HepG2 (cell line): Measurements from ENCODE around the gene C1QTNF12. TPM values are rescaled to one million over a fixed set of nuclear protein-coding genes. Genes with fewer than 3 reads are reported as not detected.

Experiments used
- ATAC-seq: fragments of 200-7000 bp; cut with Tn5 transposase; 3 replicates; pipeline ENCODE4 v1.9.1; 2020; ENCODE audit warnings: mild to moderate bottlenecking, moderate library complexity
- BruUV-seq: library from RNA; stranded (reverse); fragments of 400-500 nt; replicated peaks from 2 replicates; lab custom pipeline; 2021; lab: Mats Ljungman, UMichigan
- CTCF ChIA-PET: fragments of 300-600 bp; formaldehyde crosslinking; extraction: SDS; loops from one replicate; lab custom pipeline; 2021; ENCODE audit warnings: low total read pairs, inconsistent platforms, low intra/inter-chr PET ratio; lab: Yijun Ruan, JAX
- POLR2A ChIA-PET: fragments of 350-600 bp; sonication (Branson Sonifier 250); formaldehyde crosslinking; loops from one replicate; lab custom pipeline; 2020; ENCODE audit warnings: antibody characterized with exemption, inconsistent platforms; lab: Yijun Ruan, JAX
- DNase-seq: peaks from one replicate; pipeline ENCODE4 v3.0.0-alpha.2; 2015; ENCODE audit warnings: low spot score
- FAIRE-seq: peaks from 3 replicates; lab custom pipeline; 2011; peaks lifted over from hg19 to GRCh38; lab: Jason Lieb, UNC
- H2AFZ ChIP-seq: one replicate; pipeline ENCODE4 v1.6.1; 2011; ENCODE audit warnings: low read length, inconsistent platforms
- H3K27ac ChIP-seq: fragments of 300-600 bp; 3 replicates; pipeline ENCODE4 v1.8.0; 2011; ENCODE audit warnings: mixed run types, mild to moderate bottlenecking, mixed read lengths, low read length, inconsistent platforms; ENCODE audit not compliant: insufficient read depth; ENCODE audit errors: extremely low read length
- H3K27me3 ChIP-seq, 2 experiments: fragments of 200-600 bp in 1 of 2; 2 replicates in 1 of 2; 3 replicates in 1 of 2; pipeline versions ENCODE4 v1.6.0 to v1.8.0; 2011; ENCODE audit warnings: low read length in 2 of 2, mild to moderate bottlenecking in 2 of 2, moderate library complexity in 2 of 2, inconsistent platforms in 1 of 2; ENCODE audit not compliant: insufficient read depth in 2 of 2, control insufficient read depth in 1 of 2
- H3K36me3 ChIP-seq, 2 experiments: fragments of 200-600 bp in 1 of 2; replicated peaks in 1 of 2; 2 replicates in 1 of 2; 3 replicates in 1 of 2; pipeline versions ENCODE4 v1.5.1 to v1.8.0; 2011; ENCODE audit warnings: low read length in 2 of 2, inconsistent platforms in 1 of 2; ENCODE audit not compliant: insufficient read depth in 2 of 2, control insufficient read depth in 1 of 2
- H3K4me1 ChIP-seq: 2 replicates; pipeline ENCODE4 v1.5.1; 2012; ENCODE audit warnings: low read length, inconsistent platforms; ENCODE audit not compliant: insufficient read depth
- H3K4me2 ChIP-seq: 2 replicates; pipeline ENCODE4 v1.6.0; 2011; ENCODE audit warnings: low read depth, low read length, inconsistent platforms
- H3K4me3 ChIP-seq, 3 experiments: fragments of 200-600 bp in 1 of 3; sonication (generic), shearing (Covaris generic) in 1 of 3; replicated peaks in 1 of 3; 2 replicates each; pipeline ENCODE4 v1.5.1; 2011 to 2016; ENCODE audit warnings: low read length in 3 of 3, inconsistent platforms in 2 of 3, low read depth in 2 of 3, mild to moderate bottlenecking in 2 of 3, control low read depth in 1 of 3, mixed read lengths in 1 of 3; ENCODE audit not compliant: insufficient read depth in 1 of 3
- H3K79me2 ChIP-seq: one replicate; pipeline ENCODE4 v1.6.1; 2011; ENCODE audit warnings: low read length, inconsistent platforms; ENCODE audit not compliant: insufficient read depth
- H3K9ac ChIP-seq: 2 replicates; pipeline ENCODE4 v1.6.0; 2011; ENCODE audit warnings: mild to moderate bottlenecking, low read depth, low read length, inconsistent platforms; ENCODE audit not compliant: insufficient read depth
- H3K9me3 ChIP-seq: 2 replicates; pipeline ENCODE4 v1.5.1; 2012; ENCODE audit warnings: mild to moderate bottlenecking, low read length
- H4K20me1 ChIP-seq: 2 replicates; pipeline ENCODE4 v1.6.0; 2011; ENCODE audit warnings: inconsistent platforms, mild to moderate bottlenecking, low read length, moderate library complexity; ENCODE audit not compliant: insufficient read depth
- AGO2 ChIP-seq: fragments of 200-400 bp; formaldehyde crosslinking; optimal IDR thresholded peaks from 2 replicates; pipeline ENCODE3; 2017; ENCODE audit warnings: mild to moderate bottlenecking, low read depth, low read length, moderate library complexity
- RBFOX2 ChIP-seq: fragments of 200-400 bp; formaldehyde crosslinking; IDR thresholded peaks from 2 replicates; pipeline ENCODE4 v1.6.1; 2017; ENCODE audit warnings: low read depth, mild to moderate bottlenecking, low read length
- ZBTB44 ChIP-seq: sonication (generic); formaldehyde crosslinking; IDR thresholded peaks from 2 replicates; pipeline ENCODE4 v1.4.0; 2020; ENCODE audit warnings: missing genetic modification reagents
- ZNF280B ChIP-seq: sonication (generic); formaldehyde crosslinking; IDR thresholded peaks from 2 replicates; pipeline ENCODE4 v1.5.0; 2020; ENCODE audit warnings: missing genetic modification reagents, mild to moderate bottlenecking, borderline replicate concordance
- ZNF83 ChIP-seq: sonication (generic); formaldehyde crosslinking; IDR thresholded peaks from 2 replicates; pipeline ENCODE4 v1.4.0; 2020; ENCODE audit warnings: missing genetic modification reagents, mild to moderate bottlenecking, borderline replicate concordance
- WGBS: methylation state at CpG from one replicate; pipeline ENCODE4 v1.1.6; 2017; ENCODE audit warnings: low lambda C conversion rate; 5-methylcytosine and 5-hydroxymethylcytosine counted together
- in situ Hi-C: cut with HindIII; loops from 2 replicates; pipeline ENCODE4 v1.10.0; 2017; ENCODE audit warnings: low pct_unique_long_range_greater_than_20kb; ENCODE audit not compliant: extremely low pct_ligation_motif_present
- intact Hi-C: fragments of 100-400 bp; cut with micrococcal nuclease; formaldehyde crosslinking; loops from one replicate; pipeline ENCODE4 v1.10.0; 2022; ENCODE audit not compliant: unreplicated experiment
- polyA plus RNA-seq, 8 experiments: library from polyadenylated mRNA; depleted of rRNA in 3 of 8; stranded (reverse) in 7 of 8; unstranded in 1 of 8; fragments of >200 nt; fragmentation: Illumina TruSeq in 4 of 8; extraction: Trizol in 4 of 8; gene quantifications; 2 replicates each; pipeline versions ENCODE4 v1.2.1 to v1.2.3, GENCODE V29; 2011 to 2016; ENCODE audit warnings: low read depth in 4 of 8, missing spikeins in 1 of 8, mixed read lengths in 1 of 8; ENCODE audit not compliant: insufficient read depth in 1 of 8
- total RNA-seq, 5 experiments: library from RNA; depleted of rRNA; stranded (reverse); fragments of >200 nt; fragmentation: Illumina TruSeq; extraction: Trizol; gene quantifications; 2 replicates each; pipeline ENCODE4 v1.2.3, GENCODE V29; 2016; ENCODE audit warnings: low read depth in 1 of 5

The C1QTNF12 gene
- total and polyA plus RNA-seq, 2 of the 13 experiments (the other 11 are each of a cell fraction or from before 2014, with no cell fraction given) = 0.18 to 0.64 TPM

GRCh38 chr1:1225913-1226312, 20.6 kb downstream of the C1QTNF12 start:
- ChIA-PET POLR2A (no interaction called here), CTCF (no interaction called here)
- Histone ChIP-seq H3K79me2 (peaks cover 43% of the 10 kb centered on the region), H4K20me1 (0 out of 2 replicates have a peak, but pooled peaks cover 7% of the 10 kb centered on the region), H3K27me3 (no peaks in the 10 kb centered on the region), H3K9me3 (no peaks in the 10 kb centered on the region), H2AFZ (no peak overlapping the region), H3K9ac (no peak overlapping the region), H3K4me1 (peaks cover 15% of the 10 kb centered on the region)
- in situ Hi-C loops (no loop called here), intact Hi-C loops (no loop called here)
- BruUV-seq = no TSS peak
- ATAC-seq = no peak
- no peak for TF ChIP-seq ZNF83 (CRISPR knock-in tag)
- 0 out of 2 replicates have a peak, but pooled peaks have one; percentile 25 for TF ChIP-seq RBFOX2
- TF ChIP-seq, all 625 proteins: peak for 1
- peaks cover 31 to 67% of the 10 kb centered on the region in 2 experiments for H3K36me3 ChIP-seq
- FAIRE-seq = no peak
- no peak overlapping the region for H3K4me2 ChIP-seq
- H3K4me3 ChIP-seq = no peak overlapping the region
- DNase-seq = no peak
- 97% methylated on average over 16 of the region's 18 CpGs for WGBS
- H3K27ac ChIP-seq = no peak overlapping the region

GRCh38 chr1:1225238-1225845, 21.2 kb downstream of the C1QTNF12 start:
- DNase-seq = no peak
- no peak overlapping the region for H3K4me3 ChIP-seq
- TF ChIP-seq RBFOX2 (peak; percentile 68; the same call in 1 of the 2 replicates), AGO2 (peak; percentile 83), ZBTB44 (CRISPR knock-in tag) (no peak), ZNF280B (CRISPR knock-in tag) (0 out of 2 replicates have a peak, but pooled peaks have one; percentile 17)
- CTCF ChIA-PET = no interaction called here
- no peaks in the 10 kb centered on the region for H3K9me3 ChIP-seq
- intact Hi-C loops = no loop called here
- POLR2A ChIA-PET = no interaction called here
- no peak overlapping the region for H2AFZ ChIP-seq
- peaks cover 11% of the 10 kb centered on the region for H3K4me1 ChIP-seq
- in situ Hi-C loops = no loop called here
- ATAC-seq = no peak
- H3K36me3 ChIP-seq = peaks cover 34 to 72% of the 10 kb centered on the region in 2 experiments
- WGBS = 98% methylated on average over 12 of the region's 34 CpGs
- no peak overlapping the region for H3K9ac ChIP-seq
- no peak for FAIRE-seq
- H3K79me2 ChIP-seq = peaks cover 38% of the 10 kb centered on the region
- H3K27ac ChIP-seq = no peak overlapping the region
- no peaks in the 10 kb centered on the region for H3K27me3 ChIP-seq
- 0 out of 2 replicates have a peak, but pooled peaks cover 7% of the 10 kb centered on the region for H4K20me1 ChIP-seq
- H3K4me2 ChIP-seq = no peak overlapping the region
- BruUV-seq = no TSS peak
